Measurements from ENCODE around the gene BHMT2. TPM values are rescaled to one million over a fixed set of nuclear protein-coding genes. Genes with fewer than 3 reads are reported as not detected.

Gene BHMT2
- total RNA-seq, 1 experiment from 2014 or later: not detected

DNA sequence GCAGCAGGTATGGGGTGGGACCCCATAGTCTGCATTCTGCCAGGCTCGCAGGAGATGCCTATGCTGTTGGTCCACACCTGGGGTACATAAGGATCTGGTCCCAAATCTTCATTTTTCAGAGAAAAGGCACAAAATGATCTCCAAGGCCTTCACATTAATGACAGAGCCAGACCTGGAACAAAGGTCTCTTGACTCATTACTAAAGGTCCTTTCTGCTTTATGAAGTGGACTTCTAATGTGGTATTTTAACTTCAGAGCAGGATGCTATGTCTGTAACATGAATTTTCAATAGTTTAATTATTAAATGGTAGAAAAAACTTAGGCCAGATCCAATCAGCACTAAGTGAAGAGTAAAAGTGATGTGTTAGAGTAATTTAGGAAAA is 38.1 kb upstream of the BHMT2 start:
- TF ChIP-seq, protein P1, sequence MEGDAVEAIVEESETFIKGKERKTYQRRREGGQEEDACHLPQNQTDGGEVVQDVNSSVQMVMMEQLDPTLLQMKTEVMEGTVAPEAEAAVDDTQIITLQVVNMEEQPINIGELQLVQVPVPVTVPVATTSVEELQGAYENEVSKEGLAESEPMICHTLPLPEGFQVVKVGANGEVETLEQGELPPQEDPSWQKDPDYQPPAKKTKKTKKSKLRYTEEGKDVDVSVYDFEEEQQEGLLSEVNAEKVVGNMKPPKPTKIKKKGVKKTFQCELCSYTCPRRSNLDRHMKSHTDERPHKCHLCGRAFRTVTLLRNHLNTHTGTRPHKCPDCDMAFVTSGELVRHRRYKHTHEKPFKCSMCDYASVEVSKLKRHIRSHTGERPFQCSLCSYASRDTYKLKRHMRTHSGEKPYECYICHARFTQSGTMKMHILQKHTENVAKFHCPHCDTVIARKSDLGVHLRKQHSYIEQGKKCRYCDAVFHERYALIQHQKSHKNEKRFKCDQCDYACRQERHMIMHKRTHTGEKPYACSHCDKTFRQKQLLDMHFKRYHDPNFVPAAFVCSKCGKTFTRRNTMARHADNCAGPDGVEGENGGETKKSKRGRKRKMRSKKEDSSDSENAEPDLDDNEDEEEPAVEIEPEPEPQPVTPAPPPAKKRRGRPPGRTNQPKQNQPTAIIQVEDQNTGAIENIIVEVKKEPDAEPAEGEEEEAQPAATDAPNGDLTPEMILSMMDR (conservative IDR thresholded peaks at IDR 0.05): no peak

More for the DNA sequence above, 38.1 kb upstream of the BHMT2 start:
- H2BK120ac ChIP-seq (ENCODE audit: low read depth, low read length, poor library complexity, severe bottlenecking): no peak overlapping the region
- no peak overlapping the region for H3T11ph ChIP-seq (ENCODE audit: low read length)
- H3K4ac ChIP-seq (ENCODE audit: low read depth, low read length): no peak overlapping the region
- H4K5ac ChIP-seq (ENCODE audit: insufficient read length, low read depth, low read length): no peak overlapping the region
- H3K56ac ChIP-seq (ENCODE audit: insufficient read length, low read depth, low read length): no peak overlapping the region
- no peak overlapping the region for H2BK20ac ChIP-seq (ENCODE audit: low read depth, low read length, poor library complexity, severe bottlenecking)
- no peaks in the 10 kb centered on the region for H3K79me2 ChIP-seq (ENCODE audit: insufficient read depth, low read length)
- no peak overlapping the region for H3K23ac ChIP-seq (ENCODE audit: insufficient read length, low read depth, low read length)
- no peaks in the 10 kb centered on the region for H3K9me3 ChIP-seq (ENCODE audit: control insufficient read depth, low read depth, low read length)
- H4K8ac ChIP-seq (replicated peaks; ENCODE audit: insufficient read length, low read depth, low read length): no peak overlapping the region
- no peak overlapping the region for H4K91ac ChIP-seq (ENCODE audit: insufficient read length, low read depth, low read length)
- H3K27me3 ChIP-seq (ENCODE audit: insufficient read depth, low read length): no peaks in the 10 kb centered on the region
- no peak overlapping the region for H3K27ac ChIP-seq (ENCODE audit: insufficient read length, low read depth, low read length)
- H2BK12ac ChIP-seq (ENCODE audit: insufficient read length, low read depth, low read length): no peak overlapping the region
- no peak overlapping the region for H2BK15ac ChIP-seq (ENCODE audit: low read depth, low read length)
- H3K79me1 ChIP-seq (ENCODE audit: insufficient read depth, low read depth, low read length, poor library complexity, severe bottlenecking): no peaks in the 10 kb centered on the region
- no peak overlapping the region for H2AFZ ChIP-seq (ENCODE audit: low read length)
- no peaks in the 10 kb centered on the region for H3K23me2 ChIP-seq (ENCODE audit: insufficient read length, low read depth, low read length, poor library complexity, severe bottlenecking)
- Mint-ChIP-seq H3K4me1 (no peaks in the 10 kb centered on the region), H3K9me3 (no peaks in the 10 kb centered on the region), H3K4me3 (no peak overlapping the region), H3K36me3 (ENCODE audit: insufficient read depth in 1 of 3, low read depth in 3 of 3) (no peaks in the 10 kb centered on the region), H3K27me3 (ENCODE audit: low read depth) (no peaks in the 10 kb centered on the region), H3K27ac (no peak overlapping the region)
- no peaks in the 10 kb centered on the region for H3K4me1 ChIP-seq (ENCODE audit: insufficient read depth, low read length)
- H4K20me1 ChIP-seq (ENCODE audit: control insufficient read depth, insufficient read depth, insufficient read length): no peaks in the 10 kb centered on the region
- H3K9ac ChIP-seq (ENCODE audit: extremely low read depth, insufficient read length, low read length): no peak overlapping the region
- WGBS (ENCODE audit: extremely low coverage, insufficient read length, low lambda C conversion rate): no CpG with 5 or more reads among the region's 1 CpG
- no peak for DNase-seq
- H3K4me2 ChIP-seq (ENCODE audit: insufficient read depth, insufficient read length, low read length): no peak overlapping the region
- H3K14ac ChIP-seq (ENCODE audit: insufficient read depth, low read length): no peak overlapping the region
- H3K18ac ChIP-seq (ENCODE audit: insufficient read length, low read depth, low read length): no peak overlapping the region
- no peak overlapping the region for H2AK5ac ChIP-seq (ENCODE audit: insufficient read length, low read length)
- H2BK5ac ChIP-seq (ENCODE audit: insufficient read length, low read length): no peak overlapping the region

All from H9 (cell line).